ENCODE data around the gene HS3ST6. TPM values are rescaled to one million over a fixed set of nuclear protein-coding genes. Genes with fewer than 3 reads are reported as not detected.
"Not testable (repeated sequence)": the region's sequence is repeated elsewhere in the genome, so short reads cannot be mapped to it uniquely, and the experiment has no call there.

Gene HS3ST6
- total RNA-seq, 6 experiments from 2014 or later = not detected

DNA sequence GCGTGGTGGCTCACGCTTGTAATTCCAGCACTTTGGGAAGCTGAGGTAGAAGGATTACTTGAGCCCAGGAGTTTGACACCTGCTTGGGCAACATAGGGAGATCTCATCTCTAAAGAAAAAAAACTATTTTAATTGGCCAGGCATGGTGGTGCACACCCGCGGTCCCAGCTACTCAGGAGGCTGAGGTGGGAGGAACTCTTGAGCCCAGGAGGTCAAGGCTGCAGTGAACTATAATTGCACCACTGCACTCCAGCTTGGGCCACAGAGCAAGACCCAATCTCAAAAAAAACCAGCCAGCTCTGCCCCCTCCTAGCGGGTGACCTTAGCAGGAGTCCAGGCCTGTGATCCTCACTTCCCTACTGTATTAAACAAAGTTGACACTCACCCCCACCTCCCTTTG is 5.9 kb upstream of the HS3ST6 start:
- 0 out of 2 replicates have a peak, but pooled peaks cover 5% of the 10 kb centered on the region for H3K36me3 Mint-ChIP-seq (ENCODE audit: low read depth)
- H3K9me3 Mint-ChIP-seq = no peaks in the 10 kb centered on the region
- 0 out of 2 replicates have a peak, but pooled peaks cover 3% of the 10 kb centered on the region for H3K4me1 Mint-ChIP-seq (ENCODE audit: low read depth)
- H3K27me3 Mint-ChIP-seq (ENCODE audit: insufficient read depth) = peaks cover 45% of the 10 kb centered on the region
- no peak overlapping the region for H3K27ac Mint-ChIP-seq
- TF ChIP-seq, protein P1, sequence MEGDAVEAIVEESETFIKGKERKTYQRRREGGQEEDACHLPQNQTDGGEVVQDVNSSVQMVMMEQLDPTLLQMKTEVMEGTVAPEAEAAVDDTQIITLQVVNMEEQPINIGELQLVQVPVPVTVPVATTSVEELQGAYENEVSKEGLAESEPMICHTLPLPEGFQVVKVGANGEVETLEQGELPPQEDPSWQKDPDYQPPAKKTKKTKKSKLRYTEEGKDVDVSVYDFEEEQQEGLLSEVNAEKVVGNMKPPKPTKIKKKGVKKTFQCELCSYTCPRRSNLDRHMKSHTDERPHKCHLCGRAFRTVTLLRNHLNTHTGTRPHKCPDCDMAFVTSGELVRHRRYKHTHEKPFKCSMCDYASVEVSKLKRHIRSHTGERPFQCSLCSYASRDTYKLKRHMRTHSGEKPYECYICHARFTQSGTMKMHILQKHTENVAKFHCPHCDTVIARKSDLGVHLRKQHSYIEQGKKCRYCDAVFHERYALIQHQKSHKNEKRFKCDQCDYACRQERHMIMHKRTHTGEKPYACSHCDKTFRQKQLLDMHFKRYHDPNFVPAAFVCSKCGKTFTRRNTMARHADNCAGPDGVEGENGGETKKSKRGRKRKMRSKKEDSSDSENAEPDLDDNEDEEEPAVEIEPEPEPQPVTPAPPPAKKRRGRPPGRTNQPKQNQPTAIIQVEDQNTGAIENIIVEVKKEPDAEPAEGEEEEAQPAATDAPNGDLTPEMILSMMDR (IDR thresholded peaks at IDR 0.05) = no peak
- H3K4me3 Mint-ChIP-seq = no peak overlapping the region
- no peak for DNase-seq

DNA sequence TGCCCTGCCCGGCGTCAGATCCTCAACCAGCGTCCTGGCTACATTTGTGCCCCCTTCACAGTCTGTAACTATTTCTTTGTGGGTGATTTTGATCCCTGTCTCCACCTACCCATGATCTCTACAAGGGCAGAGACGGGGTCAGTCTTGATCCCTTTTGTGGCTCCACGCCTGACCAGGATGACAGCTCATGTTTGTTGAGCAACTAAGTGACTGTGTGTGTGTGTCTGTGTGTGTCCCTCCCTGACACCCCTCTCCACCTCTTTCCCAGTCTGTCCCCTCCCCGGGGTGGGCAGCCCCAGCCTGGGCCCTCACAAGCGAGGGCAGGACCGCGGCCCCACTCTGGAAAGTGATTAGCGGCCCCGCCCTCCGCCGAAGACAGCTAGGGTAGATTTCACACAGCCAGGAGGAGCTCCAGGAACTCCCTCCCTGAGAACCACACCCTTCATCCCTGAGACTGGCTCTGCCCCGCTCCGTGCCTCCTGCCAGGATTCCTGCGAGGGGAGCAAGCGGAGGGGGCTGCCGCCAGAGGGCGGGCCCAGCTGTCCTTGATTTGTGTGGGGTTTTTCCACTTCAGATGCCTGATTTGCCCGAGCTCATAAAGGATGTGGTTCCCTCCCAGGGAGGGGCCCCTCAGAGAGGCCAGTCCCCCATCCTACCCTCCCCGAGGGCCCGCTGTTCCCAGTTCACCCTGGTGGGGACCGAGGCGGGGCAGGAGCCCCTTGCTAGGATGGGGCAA is 5.3 kb upstream of the HS3ST6 start:
- H3K27me3 Mint-ChIP-seq (ENCODE audit: insufficient read depth) = peaks cover 48% of the 10 kb centered on the region

DNA sequence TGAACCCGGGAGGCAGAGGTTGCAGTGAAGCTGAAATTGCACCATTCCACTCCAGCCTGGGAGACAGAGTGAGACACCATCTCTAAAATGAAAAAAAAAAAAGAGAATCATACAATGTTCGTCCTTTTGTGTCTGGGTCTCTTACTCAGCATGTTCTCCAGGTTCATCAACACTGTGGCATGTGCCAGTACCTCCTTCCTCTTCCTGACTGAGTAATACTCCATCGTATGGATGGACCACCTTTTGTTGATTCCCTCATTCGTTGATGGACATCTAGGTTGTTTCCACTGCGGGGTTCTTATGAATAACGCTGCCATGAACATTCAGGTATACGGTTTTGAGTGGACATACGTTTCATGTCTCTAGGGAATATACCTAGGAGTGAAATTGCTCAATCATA is 4.1 kb upstream of the HS3ST6 start:
- H3K27me3 Mint-ChIP-seq (ENCODE audit: insufficient read depth) = peaks cover 46% of the 10 kb centered on the region
- H3K4me3 Mint-ChIP-seq = no peak overlapping the region
- H3K4me1 Mint-ChIP-seq (ENCODE audit: low read depth) = no peaks in the 10 kb centered on the region
- H3K9me3 Mint-ChIP-seq = no peaks in the 10 kb centered on the region
- H3K27ac Mint-ChIP-seq = no peak overlapping the region
- H3K36me3 Mint-ChIP-seq (ENCODE audit: low read depth) = 0 out of 2 replicates have a peak, but pooled peaks cover 5% of the 10 kb centered on the region
- TF ChIP-seq, protein P1 (IDR thresholded peaks at IDR 0.05) = no peak
- no peak for DNase-seq

More for the DNA sequence above, 5.3 kb upstream of the HS3ST6 start:
- H3K4me1 Mint-ChIP-seq (ENCODE audit: low read depth) = no peaks in the 10 kb centered on the region
- DNase-seq = no peak
- H3K9me3 Mint-ChIP-seq = no peaks in the 10 kb centered on the region
- H3K36me3 Mint-ChIP-seq (ENCODE audit: low read depth) = 0 out of 2 replicates have a peak, but pooled peaks cover 5% of the 10 kb centered on the region
- TF ChIP-seq, protein P1 (IDR thresholded peaks at IDR 0.05) = peak; percentile 56
- no peak overlapping the region for H3K4me3 Mint-ChIP-seq
- no peak overlapping the region for H3K27ac Mint-ChIP-seq

DNA sequence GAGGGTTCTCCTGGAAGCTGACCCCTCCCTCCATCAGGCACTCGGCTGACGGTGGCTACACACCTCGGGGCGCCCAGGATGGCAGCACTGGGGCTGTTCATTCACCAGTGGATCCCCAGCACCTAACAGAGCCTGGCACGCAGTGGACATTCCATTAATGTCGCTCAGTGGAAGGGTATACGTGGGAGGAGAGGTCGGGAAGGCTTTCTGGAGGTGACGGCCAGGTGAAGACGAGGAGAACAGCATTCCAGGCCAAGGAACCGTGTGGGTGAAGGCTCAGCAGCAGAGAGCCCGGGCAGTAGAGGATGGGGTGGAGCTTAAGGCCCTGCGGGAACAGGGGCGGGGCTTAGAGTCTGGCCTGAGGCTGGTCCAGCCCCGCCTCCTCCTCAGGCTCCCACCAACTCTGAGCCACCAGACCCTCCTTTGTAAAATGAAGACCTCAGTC is 2.5 kb upstream of the HS3ST6 start:
- H3K4me3 Mint-ChIP-seq = no peak overlapping the region

DNA sequence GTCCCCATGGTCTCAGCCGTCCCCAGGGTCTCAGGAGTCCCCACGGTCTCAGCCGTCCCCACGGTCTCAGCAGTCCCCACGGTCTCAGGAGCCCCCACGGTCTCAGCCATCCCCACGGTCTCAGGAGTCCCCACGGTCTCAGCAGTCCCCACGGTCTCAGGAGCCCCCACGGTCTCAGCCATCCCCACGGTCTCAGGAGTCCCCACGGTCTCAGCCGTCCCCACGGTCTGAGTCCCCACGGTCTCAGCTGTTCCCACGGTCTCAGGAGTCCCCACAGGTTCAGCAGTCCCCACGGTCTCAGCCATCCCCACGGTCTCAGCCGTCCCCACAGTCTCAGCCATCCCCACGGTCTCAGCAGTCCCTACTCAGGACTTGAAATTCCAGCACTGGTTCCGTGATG is 1.9 kb upstream of the HS3ST6 start:
- DNase-seq; H3K4me3 Mint-ChIP-seq; H3K27ac Mint-ChIP-seq; H3K4me1 Mint-ChIP-seq (ENCODE audit: low read depth); H3K9me3 Mint-ChIP-seq; H3K36me3 Mint-ChIP-seq (ENCODE audit: low read depth): not testable (repeated sequence)
- peaks cover 60% of the 10 kb centered on the region for H3K27me3 Mint-ChIP-seq (ENCODE audit: insufficient read depth)

More for the DNA sequence above, 2.5 kb upstream of the HS3ST6 start:
- Mint-ChIP-seq H3K36me3 (ENCODE audit: low read depth) (0 out of 2 replicates have a peak, but pooled peaks cover 5% of the 10 kb centered on the region), H3K4me1 (ENCODE audit: low read depth) (no peaks in the 10 kb centered on the region), H3K9me3 (no peaks in the 10 kb centered on the region), H3K27me3 (ENCODE audit: insufficient read depth) (peaks cover 55% of the 10 kb centered on the region), H3K27ac (no peak overlapping the region)
- TF ChIP-seq, protein P1 (IDR thresholded peaks at IDR 0.05) = no peak
- DNase-seq = no peak

DNA sequence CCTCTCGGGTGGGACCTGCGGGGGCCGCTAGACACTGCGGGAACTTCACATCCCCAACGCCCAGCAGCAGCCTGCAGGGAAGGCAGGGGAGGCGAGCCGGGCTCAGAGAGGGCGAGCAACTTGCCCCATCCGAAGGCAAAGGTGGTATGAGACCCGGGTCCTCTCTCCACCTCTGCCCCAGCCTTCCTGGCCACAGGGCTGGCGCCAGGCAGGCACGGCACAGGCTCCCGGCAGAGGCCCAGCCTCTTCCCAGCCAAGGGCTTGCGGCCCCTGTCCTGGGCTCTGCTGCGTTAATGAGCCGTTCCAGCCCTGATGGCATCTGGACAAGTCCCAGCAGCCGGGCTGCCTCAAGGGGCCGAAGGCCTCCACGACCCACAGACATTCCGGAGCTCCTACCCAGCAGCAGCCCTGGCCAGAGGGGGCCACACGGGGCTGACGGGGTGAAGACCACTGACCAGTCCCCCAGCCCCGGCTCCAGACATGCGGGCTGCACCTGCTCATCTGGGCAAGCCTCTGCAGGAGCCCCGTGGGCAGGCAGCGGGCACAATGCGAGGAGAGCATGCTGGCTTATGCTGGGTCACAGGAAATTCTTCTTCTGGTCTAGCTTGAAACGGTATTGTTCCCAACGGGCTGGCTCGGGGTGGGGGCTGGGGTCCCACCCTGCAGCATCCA is 1.2 kb upstream of the HS3ST6 start:
- no peak overlapping the region for H3K4me3 Mint-ChIP-seq
- peaks cover 60% of the 10 kb centered on the region for H3K27me3 Mint-ChIP-seq (ENCODE audit: insufficient read depth)
- DNase-seq = no peak
- H3K9me3 Mint-ChIP-seq = no peaks in the 10 kb centered on the region
- 0 out of 2 replicates have a peak, but pooled peaks cover 5% of the 10 kb centered on the region for H3K36me3 Mint-ChIP-seq (ENCODE audit: low read depth)
- H3K27ac Mint-ChIP-seq = no peak overlapping the region
- TF ChIP-seq, protein P1 (IDR thresholded peaks at IDR 0.05) = no peak
- no peaks in the 10 kb centered on the region for H3K4me1 Mint-ChIP-seq (ENCODE audit: low read depth)

Data from HFFc6 (cell line).